Activated B cell treated with CpG ODN at 0.5 μM for 24 hours (primary cell): ENCODE measurements around the gene ALPL. TPM values are rescaled to one million over a fixed set of nuclear protein-coding genes. Genes with fewer than 3 reads are reported as not detected.

Source experiments
- ATAC-seq: fragments of 200-7000 bp; cut with Tn5 transposase; one replicate; pipeline ENCODE4 v1.10.0; 2021; ENCODE audit warnings: low read depth, mild to moderate bottlenecking, moderate library complexity
- CTCF ChIA-PET: fragments of 350-600 bp; sonication (Branson Sonifier 250); formaldehyde crosslinking; loops from one replicate; lab custom pipeline; 2021; ENCODE audit warnings: antibody characterized with exemption; lab: Charles Lee
- POLR2A ChIA-PET: fragments of 350-600 bp; sonication (Branson Sonifier 250); formaldehyde crosslinking; loops from one replicate; lab custom pipeline; 2021; ENCODE audit warnings: antibody characterized with exemption; lab: Charles Lee
- DNase-seq: peaks from one replicate; pipeline ENCODE4 v3.0.0; 2022
- H3K27ac Mint-ChIP-seq: one replicate; pipeline ENCODE4 v1.8.0; 2020; ENCODE audit warnings: mixed read lengths
- H3K27me3 Mint-ChIP-seq: one replicate; pipeline ENCODE4 v1.8.0; 2021; ENCODE audit warnings: mixed read lengths
- H3K36me3 Mint-ChIP-seq: one replicate; pipeline ENCODE4 v1.8.0; 2021; ENCODE audit warnings: low read depth, mixed read lengths
- H3K4me1 Mint-ChIP-seq: one replicate; pipeline ENCODE4 v1.8.0; 2021; ENCODE audit warnings: mixed read lengths
- H3K4me3 Mint-ChIP-seq: one replicate; pipeline ENCODE4 v1.8.0; 2020; ENCODE audit warnings: mild to moderate bottlenecking, mixed read lengths
- H3K9me3 Mint-ChIP-seq: one replicate; pipeline ENCODE4 v1.8.0; 2020; ENCODE audit warnings: mixed read lengths
- CTCF ChIP-seq: fragments of 200-600 bp; IDR thresholded peaks from one replicate; pipeline ENCODE4 v1.8.0; 2022; ENCODE audit warnings: antibody characterized with exemption, mild to moderate bottlenecking
- intact Hi-C: fragments of 100-400 bp; cut with micrococcal nuclease; formaldehyde crosslinking; loops from one replicate; pipeline ENCODE4 v1.15.1; 2024
- total RNA-seq: library from RNA; stranded (reverse); gene quantifications from 2 replicates; pipeline ENCODE4 v1.2.3, GENCODE V29; 2022

The ALPL gene
- total RNA-seq, 1 donor from 2014 or later = 14.7 TPM

GRCh38 chr1:21539933-21540332 is 30.7 kb downstream of the ALPL start:
- intact Hi-C loops = loop anchor here (10.0 kb wide), 1 partner anchor 285 kb away; no protein-coding TSS in a partner anchor

GRCh38 chr1:21541329-21541728 is 32.1 kb downstream of the ALPL start:
- POLR2A ChIA-PET = interaction anchor here (0.6 kb wide), 1 partner anchor 538 kb away, joined by 4 read pairs; no protein-coding TSS in a partner anchor
- DNase-seq (no peak), ATAC-seq (no peak)
- H3K27ac Mint-ChIP-seq = no peak overlapping the region
- no peaks in the 10 kb centered on the region for H3K36me3 Mint-ChIP-seq
- H3K9me3 Mint-ChIP-seq = no peaks in the 10 kb centered on the region
- peaks cover 16% of the 10 kb centered on the region for H3K27me3 Mint-ChIP-seq
- H3K4me3 Mint-ChIP-seq = no peak overlapping the region
- CTCF ChIA-PET = no interaction called here
- TF ChIP-seq CTCF = no peak
- no peaks in the 10 kb centered on the region for H3K4me1 Mint-ChIP-seq
- intact Hi-C loops = no loop called here

More at GRCh38 chr1:21539933-21540332, 30.7 kb downstream of the ALPL start:
- TF ChIP-seq CTCF = no peak
- peaks cover under 1% of the 10 kb centered on the region for H3K4me1 Mint-ChIP-seq
- H3K27me3 Mint-ChIP-seq = peaks cover 16% of the 10 kb centered on the region
- POLR2A ChIA-PET = no interaction called here
- H3K27ac Mint-ChIP-seq = no peak overlapping the region
- ATAC-seq (no peak), DNase-seq (no peak)
- CTCF ChIA-PET = no interaction called here
- no peaks in the 10 kb centered on the region for H3K9me3 Mint-ChIP-seq
- H3K4me3 Mint-ChIP-seq = no peak overlapping the region
- H3K36me3 Mint-ChIP-seq = no peaks in the 10 kb centered on the region

GRCh38 chr1:21541835-21542234 is 32.6 kb downstream of the ALPL start:
- ChIA-PET CTCF (interaction anchor here (1.3 kb wide), 1 partner anchor 20 kb away, joined by 3 read pairs; no protein-coding TSS in a partner anchor), POLR2A (interaction anchor here (0.6 kb wide), 1 partner anchor 539 kb away, joined by 4 read pairs; no protein-coding TSS in a partner anchor)
- Mint-ChIP-seq H3K4me3 (no peak overlapping the region), H3K27ac (no peak overlapping the region), H3K36me3 (no peaks in the 10 kb centered on the region), H3K4me1 (no peaks in the 10 kb centered on the region), H3K27me3 (peaks cover 16% of the 10 kb centered on the region), H3K9me3 (no peaks in the 10 kb centered on the region)
- intact Hi-C loops = no loop called here
- TF ChIP-seq CTCF = no peak
- DNase-seq (no peak), ATAC-seq (no peak)

- H3K9me3 Mint-ChIP-seq = no peaks in the 10 kb centered on the region
- ChIA-PET CTCF (interaction anchor here (1.4 kb wide), 1 partner anchor 32 kb away, joined by 3 read pairs; no protein-coding TSS in a partner anchor), POLR2A (no interaction called here)
- ATAC-seq (no peak), DNase-seq (no peak)
- H3K36me3 Mint-ChIP-seq = no peaks in the 10 kb centered on the region
- H3K4me3 Mint-ChIP-seq = no peak overlapping the region
- intact Hi-C loops = no loop called here
- TF ChIP-seq CTCF = no peak
- H3K27ac Mint-ChIP-seq = no peak overlapping the region
- peaks cover 11% of the 10 kb centered on the region for H3K27me3 Mint-ChIP-seq
- no peaks in the 10 kb centered on the region for H3K4me1 Mint-ChIP-seq
These were observed 34.4 kb downstream of the ALPL start for GRCh38 chr1:21543598-21543997.

GRCh38 chr1:21544095-21544494 is 34.9 kb downstream of the ALPL start:
- ATAC-seq (no peak), DNase-seq (no peak)
- Mint-ChIP-seq H3K4me1 (no peaks in the 10 kb centered on the region), H3K27me3 (peaks cover 6% of the 10 kb centered on the region), H3K27ac (no peak overlapping the region), H3K36me3 (no peaks in the 10 kb centered on the region), H3K4me3 (no peak overlapping the region), H3K9me3 (no peaks in the 10 kb centered on the region)
- intact Hi-C loops = no loop called here
- ChIA-PET POLR2A (no interaction called here), CTCF (interaction anchor here (0.9 to 1.4 kb wide), 3 partner anchors 8 to 36 kb away, joined by 3 read pairs; no protein-coding TSS in a partner anchor)
- no peak for TF ChIP-seq CTCF
